HepG2 (cell line): ENCODE measurements around the gene LEUTX. TPM values are rescaled to one million over a fixed set of nuclear protein-coding genes. Genes with fewer than 3 reads are reported as not detected.

Source experiments
- ATAC-seq: fragments of 200-7000 bp; cut with Tn5 transposase; 3 replicates; pipeline ENCODE4 v1.9.1; 2020; ENCODE audit warnings: mild to moderate bottlenecking, moderate library complexity
- BruUV-seq: library from RNA; stranded (reverse); fragments of 400-500 nt; replicated peaks from 2 replicates; lab custom pipeline; 2021; lab: Mats Ljungman, UMichigan
- CTCF ChIA-PET: fragments of 300-600 bp; formaldehyde crosslinking; extraction: SDS; loops from one replicate; lab custom pipeline; 2021; ENCODE audit warnings: low total read pairs, inconsistent platforms, low intra/inter-chr PET ratio; lab: Yijun Ruan, JAX
- POLR2A ChIA-PET: fragments of 350-600 bp; sonication (Branson Sonifier 250); formaldehyde crosslinking; loops from one replicate; lab custom pipeline; 2020; ENCODE audit warnings: antibody characterized with exemption, inconsistent platforms; lab: Yijun Ruan, JAX
- DNase-seq: peaks from one replicate; pipeline ENCODE4 v3.0.0-alpha.2; 2015; ENCODE audit warnings: low spot score
- FAIRE-seq: peaks from 3 replicates; lab custom pipeline; 2011; peaks lifted over from hg19 to GRCh38; lab: Jason Lieb, UNC
- H2AFZ ChIP-seq: one replicate; pipeline ENCODE4 v1.6.1; 2011; ENCODE audit warnings: low read length, inconsistent platforms
- H3K27ac ChIP-seq: fragments of 300-600 bp; 3 replicates; pipeline ENCODE4 v1.8.0; 2011; ENCODE audit warnings: mixed run types, mild to moderate bottlenecking, mixed read lengths, low read length, inconsistent platforms; ENCODE audit not compliant: insufficient read depth; ENCODE audit errors: extremely low read length
- H3K27me3 ChIP-seq, 2 experiments: fragments of 200-600 bp in 1 of 2; 2 replicates in 1 of 2; 3 replicates in 1 of 2; pipeline versions ENCODE4 v1.6.0 to v1.8.0; 2011; ENCODE audit warnings: low read length in 2 of 2, mild to moderate bottlenecking in 2 of 2, moderate library complexity in 2 of 2, inconsistent platforms in 1 of 2; ENCODE audit not compliant: insufficient read depth in 2 of 2, control insufficient read depth in 1 of 2
- H3K36me3 ChIP-seq, 2 experiments: fragments of 200-600 bp in 1 of 2; replicated peaks in 1 of 2; 2 replicates in 1 of 2; 3 replicates in 1 of 2; pipeline versions ENCODE4 v1.5.1 to v1.8.0; 2011; ENCODE audit warnings: low read length in 2 of 2, inconsistent platforms in 1 of 2; ENCODE audit not compliant: insufficient read depth in 2 of 2, control insufficient read depth in 1 of 2
- H3K4me1 ChIP-seq: 2 replicates; pipeline ENCODE4 v1.5.1; 2012; ENCODE audit warnings: low read length, inconsistent platforms; ENCODE audit not compliant: insufficient read depth
- H3K4me2 ChIP-seq: 2 replicates; pipeline ENCODE4 v1.6.0; 2011; ENCODE audit warnings: low read depth, low read length, inconsistent platforms
- H3K4me3 ChIP-seq, 3 experiments: fragments of 200-600 bp in 1 of 3; sonication (generic), shearing (Covaris generic) in 1 of 3; replicated peaks in 1 of 3; 2 replicates each; pipeline ENCODE4 v1.5.1; 2011 to 2016; ENCODE audit warnings: low read length in 3 of 3, inconsistent platforms in 2 of 3, low read depth in 2 of 3, mild to moderate bottlenecking in 2 of 3, control low read depth in 1 of 3, mixed read lengths in 1 of 3; ENCODE audit not compliant: insufficient read depth in 1 of 3
- H3K79me2 ChIP-seq: one replicate; pipeline ENCODE4 v1.6.1; 2011; ENCODE audit warnings: low read length, inconsistent platforms; ENCODE audit not compliant: insufficient read depth
- H3K9ac ChIP-seq: 2 replicates; pipeline ENCODE4 v1.6.0; 2011; ENCODE audit warnings: mild to moderate bottlenecking, low read depth, low read length, inconsistent platforms; ENCODE audit not compliant: insufficient read depth
- H3K9me3 ChIP-seq: 2 replicates; pipeline ENCODE4 v1.5.1; 2012; ENCODE audit warnings: mild to moderate bottlenecking, low read length
- H4K20me1 ChIP-seq: 2 replicates; pipeline ENCODE4 v1.6.0; 2011; ENCODE audit warnings: inconsistent platforms, mild to moderate bottlenecking, low read length, moderate library complexity; ENCODE audit not compliant: insufficient read depth
- ASH2L ChIP-seq: fragments of 300-600, 200-600 bp; sonication (generic); IDR thresholded peaks from 2 replicates; pipeline ENCODE4 v1.7.0; 2017; ENCODE audit warnings: low read depth, mild to moderate bottlenecking, moderate library complexity, mixed read lengths, low read length; ENCODE audit not compliant: insufficient read length
- FOXM1 ChIP-seq: sonication (generic); formaldehyde crosslinking; IDR thresholded peaks from 2 replicates; pipeline ENCODE4 v1.5.0; 2020; ENCODE audit warnings: missing genetic modification reagents
- FOXO1 ChIP-seq: sonication (generic); formaldehyde crosslinking; IDR thresholded peaks from 2 replicates; pipeline ENCODE4 v1.4.0; 2020; ENCODE audit warnings: missing genetic modification reagents
- MBD4 ChIP-seq: IDR thresholded peaks from 2 replicates; pipeline ENCODE4 v1.6.1; 2012; ENCODE audit warnings: low read length, inconsistent platforms, borderline replicate concordance
- NFYB ChIP-seq: sonication (generic); formaldehyde crosslinking; IDR thresholded peaks from 2 replicates; pipeline ENCODE4 v1.4.0; 2020; ENCODE audit warnings: missing genetic modification reagents
- PAWR ChIP-seq: sonication (generic); formaldehyde crosslinking; IDR thresholded peaks from 2 replicates; pipeline ENCODE4 v1.4.0; 2020; ENCODE audit warnings: missing genetic modification reagents, mild to moderate bottlenecking, borderline replicate concordance
- RCOR2 ChIP-seq: IDR thresholded peaks from 2 replicates; pipeline ENCODE4 v1.6.1; 2016; ENCODE audit warnings: missing biosample characterization, missing genetic modification reagents
- TP53 ChIP-seq: sonication (generic); formaldehyde crosslinking; conservative IDR thresholded peaks from 2 replicates; pipeline ENCODE4 v1.4.0; 2020; ENCODE audit warnings: missing genetic modification reagents
- ZNF20 ChIP-seq: sonication (generic); formaldehyde crosslinking; IDR thresholded peaks from 2 replicates; pipeline ENCODE4 v1.4.0; 2020; ENCODE audit warnings: mild to moderate bottlenecking, moderate library complexity, missing genetic modification reagents
- ZNF333 ChIP-seq: sonication (generic); formaldehyde crosslinking; IDR thresholded peaks from 2 replicates; pipeline ENCODE4 v1.4.0; 2020; ENCODE audit warnings: mild to moderate bottlenecking, missing genetic modification reagents, borderline replicate concordance
- ZNF616 ChIP-seq: sonication (generic); formaldehyde crosslinking; IDR thresholded peaks from 2 replicates; pipeline ENCODE4 v1.5.0; 2020; ENCODE audit warnings: low read depth, mild to moderate bottlenecking, missing genetic modification reagents
- ZNF761 ChIP-seq: sonication (generic); formaldehyde crosslinking; conservative IDR thresholded peaks from 2 replicates; pipeline ENCODE4 v1.4.0; 2020; ENCODE audit warnings: mild to moderate bottlenecking, missing genetic modification reagents
- WGBS: methylation state at CpG from one replicate; pipeline ENCODE4 v1.1.6; 2017; ENCODE audit warnings: low lambda C conversion rate; 5-methylcytosine and 5-hydroxymethylcytosine counted together
- in situ Hi-C: cut with HindIII; loops from 2 replicates; pipeline ENCODE4 v1.10.0; 2017; ENCODE audit warnings: low pct_unique_long_range_greater_than_20kb; ENCODE audit not compliant: extremely low pct_ligation_motif_present
- intact Hi-C: fragments of 100-400 bp; cut with micrococcal nuclease; formaldehyde crosslinking; loops from one replicate; pipeline ENCODE4 v1.10.0; 2022; ENCODE audit not compliant: unreplicated experiment
- polyA plus RNA-seq, 8 experiments: library from polyadenylated mRNA; depleted of rRNA in 3 of 8; stranded (reverse) in 7 of 8; unstranded in 1 of 8; fragments of >200 nt; fragmentation: Illumina TruSeq in 4 of 8; extraction: Trizol in 4 of 8; gene quantifications; 2 replicates each; pipeline versions ENCODE4 v1.2.1 to v1.2.3, GENCODE V29; 2011 to 2016; ENCODE audit warnings: low read depth in 4 of 8, missing spikeins in 1 of 8, mixed read lengths in 1 of 8; ENCODE audit not compliant: insufficient read depth in 1 of 8
- total RNA-seq, 5 experiments: library from RNA; depleted of rRNA; stranded (reverse); fragments of >200 nt; fragmentation: Illumina TruSeq; extraction: Trizol; gene quantifications; 2 replicates each; pipeline ENCODE4 v1.2.3, GENCODE V29; 2016; ENCODE audit warnings: low read depth in 1 of 5

LEUTX gene
- total and polyA plus RNA-seq, 2 of the 13 experiments (the other 11 are each of a cell fraction or from before 2014, with no cell fraction given) = not detected

- no peaks in the 10 kb centered on the region; a peak in 1 of 5 replicates for H3K27me3 ChIP-seq
- H3K4me1 ChIP-seq = no peaks in the 10 kb centered on the region
- no peak overlapping the region for H3K27ac ChIP-seq
- ChIA-PET POLR2A (interaction anchor here (0.6 kb wide), 1 partner anchor 174 kb away, joined by 3 read pairs; no protein-coding TSS in a partner anchor), CTCF (no interaction called here)
- ATAC-seq (no peak), DNase-seq (no peak), FAIRE-seq (no peak)
- no peak overlapping the region for H3K4me2 ChIP-seq
- H3K4me3 ChIP-seq = no peak overlapping the region
- no TSS peak for BruUV-seq
- in situ Hi-C loops (no loop called here), intact Hi-C loops (no loop called here)
- 5% methylated on average over 2 of the region's 2 CpGs for WGBS
- H3K79me2 ChIP-seq = no peaks in the 10 kb centered on the region
- TF ChIP-seq MBD4 = no peak
- TF ChIP-seq FOXO1 = no peak
- TF ChIP-seq ZNF761 (CRISPR knock-in tag) = no peak
- no peak for TF ChIP-seq PAWR (CRISPR knock-in tag)
- TF ChIP-seq RCOR2 = no peak
- TF ChIP-seq ASH2L = no peak
- no peak for TF ChIP-seq TP53 (CRISPR knock-in tag)
- no peak for TF ChIP-seq NFYB (CRISPR knock-in tag)
- TF ChIP-seq ZNF333 (CRISPR knock-in tag) = no peak
- TF ChIP-seq FOXM1 (CRISPR knock-in tag) = no peak
- TF ChIP-seq ZNF616 = no peak
- TF ChIP-seq ZNF20 (CRISPR knock-in tag) = no peak
- no peak overlapping the region for H3K9ac ChIP-seq
- no peaks in the 10 kb centered on the region for H4K20me1 ChIP-seq
- no peaks in the 10 kb centered on the region for H3K9me3 ChIP-seq
- no peaks in the 10 kb centered on the region for H3K36me3 ChIP-seq
- H2AFZ ChIP-seq = no peak overlapping the region
Observed at GRCh38 chr19:39796000-39796498, 17.4 kb downstream of the LEUTX start.
